ENCODE data around the gene DAGLA.

GRCh38 chr11:61642162-61642561, 38.0 kb upstream of the DAGLA start:
- TF ChIP-seq POLR2AphosphoS5 (IDR thresholded peaks at IDR 0.05; ENCODE audit: borderline replicate concordance, low read depth, low read length) (no peak), EZH2 (IDR thresholded peaks at IDR 0.05) (no peak)

Data from SK-N-MC (cell line).